Uterus (tissue), 2 donors: Measurements from ENCODE around the gene IRF9.

Experiments
- POLR2A ChIP-seq, 2 donors: fragments of 450-650 bp; IDR thresholded peaks; one replicate each; pipeline ENCODE4 v1.6.1; 2016; ENCODE audit warnings: antibody characterized with exemption in 2 of 2, mild to moderate bottlenecking in 1 of 2, moderate library complexity in 1 of 2
- TF ChIP-seq, protein P1 (sequence below), 4 experiments: fragments of 200-600 bp in 2 of 4; fragments of 450-650 bp in 2 of 4; sonication (generic) in 2 of 4; IDR thresholded peaks; one replicate each; pipeline ENCODE4 v1.5.1; 2016 to 2019; ENCODE audit warnings: antibody characterized with exemption in 4 of 4, mild to moderate bottlenecking in 2 of 4, moderate library complexity in 1 of 4

DNA sequence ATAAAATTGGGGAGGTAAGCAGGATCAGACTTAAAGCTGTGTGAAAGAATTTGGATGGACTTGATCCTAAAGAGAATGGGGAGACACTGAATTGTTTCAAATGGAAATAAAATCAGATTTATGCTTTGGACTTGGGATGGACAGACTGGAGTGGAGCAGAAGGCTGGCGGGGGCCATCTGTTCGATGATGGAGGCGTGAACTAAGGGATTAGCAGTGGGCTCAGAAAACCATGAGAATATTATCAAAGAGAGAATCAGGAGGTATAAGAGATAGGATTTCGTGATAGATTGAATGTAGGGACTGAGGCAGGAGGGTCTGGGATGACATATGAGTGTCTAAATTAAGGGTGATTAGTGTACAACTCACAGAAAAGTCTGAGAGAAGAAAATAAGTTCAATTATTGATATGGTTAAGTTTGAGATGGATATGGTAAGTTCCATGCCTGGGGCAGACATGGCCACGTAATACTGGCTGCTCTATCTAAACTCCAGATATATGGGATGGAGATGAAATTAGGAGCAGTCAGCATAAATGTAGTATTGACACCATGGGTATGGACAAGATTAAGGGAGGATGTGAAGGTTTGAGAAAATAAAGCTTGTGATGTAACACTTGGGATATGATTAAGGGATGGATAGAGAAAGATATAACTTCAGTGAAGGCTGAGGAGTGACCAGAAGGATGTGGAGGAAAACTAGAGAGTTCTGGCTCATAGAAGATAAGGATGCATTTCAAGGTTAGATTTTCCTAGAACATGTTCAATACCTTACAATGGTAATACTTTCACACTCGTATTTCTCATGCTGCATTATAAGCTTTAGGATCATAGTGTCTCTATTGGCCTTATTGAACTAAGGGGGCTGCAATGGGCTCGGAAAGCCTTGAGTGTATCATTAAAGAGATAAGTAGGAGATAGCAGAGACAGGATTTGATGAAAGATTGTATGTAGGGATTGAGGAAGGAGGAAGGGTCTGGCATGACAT is 43.4 kb downstream of the IRF9 start:
- TF ChIP-seq, protein P1, sequence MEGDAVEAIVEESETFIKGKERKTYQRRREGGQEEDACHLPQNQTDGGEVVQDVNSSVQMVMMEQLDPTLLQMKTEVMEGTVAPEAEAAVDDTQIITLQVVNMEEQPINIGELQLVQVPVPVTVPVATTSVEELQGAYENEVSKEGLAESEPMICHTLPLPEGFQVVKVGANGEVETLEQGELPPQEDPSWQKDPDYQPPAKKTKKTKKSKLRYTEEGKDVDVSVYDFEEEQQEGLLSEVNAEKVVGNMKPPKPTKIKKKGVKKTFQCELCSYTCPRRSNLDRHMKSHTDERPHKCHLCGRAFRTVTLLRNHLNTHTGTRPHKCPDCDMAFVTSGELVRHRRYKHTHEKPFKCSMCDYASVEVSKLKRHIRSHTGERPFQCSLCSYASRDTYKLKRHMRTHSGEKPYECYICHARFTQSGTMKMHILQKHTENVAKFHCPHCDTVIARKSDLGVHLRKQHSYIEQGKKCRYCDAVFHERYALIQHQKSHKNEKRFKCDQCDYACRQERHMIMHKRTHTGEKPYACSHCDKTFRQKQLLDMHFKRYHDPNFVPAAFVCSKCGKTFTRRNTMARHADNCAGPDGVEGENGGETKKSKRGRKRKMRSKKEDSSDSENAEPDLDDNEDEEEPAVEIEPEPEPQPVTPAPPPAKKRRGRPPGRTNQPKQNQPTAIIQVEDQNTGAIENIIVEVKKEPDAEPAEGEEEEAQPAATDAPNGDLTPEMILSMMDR (IDR thresholded peaks at IDR 0.05) = no peak
- no peak for TF ChIP-seq POLR2A (IDR thresholded peaks at IDR 0.05)
